CD4-positive, alpha-beta T cell treated with Interleukin-15 for 4 hours (primary cell): Measurements from ENCODE around the gene IRF1.

Source experiments
- DNase-seq: peaks from one replicate; pipeline ENCODE4 v3.0.0-alpha.2; 2020; ENCODE audit warnings: low spot score

The IRF1 gene

DNA sequence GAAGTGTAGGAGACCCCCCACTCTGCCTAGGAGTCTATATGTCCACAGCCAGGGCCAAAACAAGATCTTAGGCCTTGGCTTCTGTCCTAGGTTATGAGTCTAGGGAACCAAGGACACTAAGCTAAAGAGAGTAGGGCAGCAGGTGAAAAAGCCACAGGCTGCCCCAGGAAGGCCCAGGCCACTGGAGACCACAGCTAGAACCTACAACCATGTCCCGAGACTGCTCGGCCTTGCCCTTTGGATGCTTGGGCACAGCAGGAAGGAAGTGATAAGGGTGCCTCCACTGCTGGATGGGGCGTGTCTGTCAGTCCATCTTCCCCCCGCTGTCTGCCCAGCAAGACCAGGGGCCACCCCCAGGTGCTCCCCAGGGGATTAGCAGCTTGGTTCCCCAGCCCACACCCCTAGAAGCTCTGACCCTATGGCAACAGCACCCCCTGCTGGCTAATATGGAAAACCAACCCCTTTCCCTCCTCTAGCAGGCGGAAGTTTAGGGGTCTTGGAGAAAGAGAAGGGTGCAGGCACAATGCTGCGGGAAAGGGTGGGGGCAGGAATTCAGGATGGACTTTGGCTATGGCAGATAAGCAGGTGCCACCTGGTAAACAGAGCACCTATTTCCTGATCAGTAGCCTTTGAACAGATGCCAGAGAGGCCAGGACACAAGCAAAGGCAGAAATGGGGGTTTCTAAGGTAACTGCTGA lies 10.5 kb upstream of the IRF1 start:
- DNase-seq, result peak; percentile 81

DNA sequence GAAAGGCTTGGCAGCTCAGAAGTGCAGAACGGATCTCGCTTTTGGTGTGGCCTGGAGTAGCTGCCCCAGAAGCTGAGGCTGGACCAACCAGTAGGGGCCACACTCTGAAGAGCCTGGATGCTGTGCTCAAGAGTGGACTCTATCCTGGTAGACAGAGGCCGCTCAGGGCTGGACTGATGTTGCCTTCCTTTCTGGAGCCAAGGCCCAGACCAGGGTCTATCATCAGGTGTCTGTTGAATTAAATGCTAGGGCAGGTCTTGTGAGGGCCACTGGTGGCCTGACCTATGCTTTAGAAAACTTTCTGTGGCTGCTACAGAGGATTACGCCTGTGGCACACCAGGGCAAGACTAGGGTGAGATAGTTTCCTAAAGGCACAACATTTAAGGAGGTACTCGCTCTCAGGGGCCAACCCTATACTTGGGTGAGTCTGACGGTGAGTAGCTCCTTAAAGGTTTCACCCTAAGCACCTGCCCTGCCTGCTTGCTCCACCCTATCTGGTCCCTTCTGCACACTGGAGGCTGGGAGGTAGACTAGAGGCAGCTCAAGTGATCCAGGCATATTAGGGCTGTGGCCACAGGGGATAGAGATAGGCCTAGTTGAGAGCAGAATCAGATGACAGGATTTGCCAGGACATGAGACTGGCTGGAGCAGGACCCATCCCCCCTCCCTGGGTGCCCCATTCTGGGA lies 9.8 kb upstream of the IRF1 start:
- DNase-seq, result no peak

GRCh38 chr5:132499440-132500243 lies 9.1 kb upstream of the IRF1 start:
- DNase-seq, result no peak

DNA sequence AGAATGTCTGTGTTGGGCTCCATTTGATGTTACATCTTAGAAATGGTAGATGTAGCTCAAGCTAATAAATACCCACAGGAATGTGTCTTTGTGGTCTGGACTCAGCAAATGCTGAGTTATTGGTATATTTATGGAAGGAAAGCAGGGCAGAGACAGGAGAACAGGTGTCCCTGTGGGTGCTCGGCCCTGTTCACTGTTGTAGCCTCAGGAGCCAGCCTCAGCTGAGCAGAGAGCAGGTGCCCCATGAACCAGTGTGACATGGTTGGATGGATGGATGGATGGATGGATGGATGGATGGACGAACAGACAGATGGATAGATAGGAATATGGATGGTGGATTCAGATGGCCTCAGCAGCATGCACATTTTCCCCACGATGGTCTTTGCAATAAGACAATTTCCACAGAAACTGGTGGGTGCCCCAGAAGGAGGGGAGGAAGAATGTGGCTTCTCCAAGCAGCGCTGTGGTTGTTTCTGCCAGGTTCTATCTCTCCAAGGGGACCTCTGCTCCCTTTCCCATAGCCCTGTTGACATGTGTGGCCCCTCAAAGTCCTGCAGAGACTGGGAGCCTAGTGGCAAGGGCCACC lies 8.2 kb upstream of the IRF1 start:
- DNase-seq, result no peak

DNA sequence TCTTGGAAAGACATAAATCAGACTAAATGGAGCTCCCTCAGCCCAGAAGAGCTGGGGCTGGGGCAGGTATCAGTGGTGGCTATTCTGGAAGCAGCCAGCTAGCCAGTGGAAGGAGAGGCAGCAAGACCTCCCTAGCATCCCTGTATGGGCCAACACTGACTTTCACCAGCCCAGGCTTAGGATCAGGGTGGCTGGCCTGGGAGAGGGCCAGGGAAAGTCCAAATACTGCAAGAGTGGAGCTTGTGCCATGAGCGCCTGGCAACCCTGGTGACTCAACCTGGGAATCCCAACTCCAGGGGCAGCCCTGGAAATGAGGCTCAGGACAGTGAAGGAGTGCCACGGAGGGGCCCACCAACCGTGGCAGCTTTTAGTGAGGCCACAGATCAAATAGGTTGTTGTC lies 7.6 kb upstream of the IRF1 start:
- no peak for DNase-seq

DNA sequence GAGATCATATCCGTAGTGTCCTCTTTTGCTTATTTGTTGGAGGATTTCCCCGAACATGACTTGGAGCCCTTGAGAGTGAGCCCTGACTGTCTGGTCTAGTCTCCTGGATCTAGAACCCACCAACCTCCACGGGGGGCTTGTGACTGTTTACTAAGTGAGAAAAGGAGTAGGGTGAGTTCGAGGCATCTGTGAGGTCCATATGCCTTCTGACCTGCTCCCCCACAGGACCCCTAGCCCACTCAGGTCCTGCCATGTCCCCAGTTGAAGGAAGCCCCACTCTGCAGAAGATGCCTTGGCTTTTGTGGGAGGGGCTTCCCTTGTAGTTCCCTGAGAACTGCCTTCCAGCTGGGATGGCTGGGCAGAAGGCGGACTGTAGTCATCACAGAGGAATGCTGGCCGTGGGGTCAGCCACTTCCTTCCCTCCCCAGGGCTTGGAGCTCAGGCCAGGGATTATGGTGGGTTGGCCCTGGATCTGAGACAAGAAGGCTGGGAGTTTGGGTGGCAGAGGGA lies 7.0 kb upstream of the IRF1 start:
- DNase-seq, result no peak

DNA sequence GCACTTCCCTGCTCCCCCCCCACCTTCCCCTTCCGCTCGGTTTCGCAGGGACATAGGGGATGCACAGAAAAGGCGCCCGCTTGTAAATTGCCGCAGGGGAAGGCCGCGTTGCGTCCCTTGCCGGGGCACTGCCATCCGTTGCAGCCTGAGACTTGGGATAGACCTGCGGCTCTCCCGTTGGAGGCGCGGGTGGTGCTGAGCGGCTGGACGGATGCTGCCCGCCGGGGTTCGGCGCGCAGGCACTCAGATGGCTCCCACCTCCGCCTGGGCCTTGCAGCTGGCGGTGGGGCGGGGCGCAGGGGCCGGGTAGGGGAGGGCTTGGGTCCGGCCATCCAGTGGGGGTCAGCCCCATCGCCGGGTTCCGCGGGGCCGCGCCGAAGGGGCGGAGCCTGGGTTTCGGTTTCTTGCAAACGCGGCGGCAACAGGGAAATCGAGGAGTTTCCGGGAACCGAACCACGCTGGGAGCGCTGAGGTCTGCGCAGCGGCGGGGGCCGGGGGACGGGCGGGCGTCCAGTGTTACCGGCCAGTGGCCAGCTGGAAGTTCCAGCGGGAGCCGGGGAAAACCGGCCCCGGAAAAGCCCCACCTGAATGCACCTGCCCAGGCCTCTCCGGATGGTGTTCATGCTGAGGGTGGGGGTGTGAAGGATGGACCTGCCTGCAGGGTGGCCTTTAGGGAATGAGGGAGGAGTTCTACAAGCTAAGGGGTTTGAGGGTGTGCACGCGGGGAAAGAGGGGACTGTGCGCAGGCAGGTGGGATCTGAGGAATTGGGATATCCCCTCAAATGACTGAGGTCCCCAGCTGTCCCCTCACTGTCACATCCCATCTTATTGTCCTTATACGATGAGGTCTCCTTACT lies 6.3 kb upstream of the IRF1 start:
- DNase-seq, result peak; percentile 63

DNA sequence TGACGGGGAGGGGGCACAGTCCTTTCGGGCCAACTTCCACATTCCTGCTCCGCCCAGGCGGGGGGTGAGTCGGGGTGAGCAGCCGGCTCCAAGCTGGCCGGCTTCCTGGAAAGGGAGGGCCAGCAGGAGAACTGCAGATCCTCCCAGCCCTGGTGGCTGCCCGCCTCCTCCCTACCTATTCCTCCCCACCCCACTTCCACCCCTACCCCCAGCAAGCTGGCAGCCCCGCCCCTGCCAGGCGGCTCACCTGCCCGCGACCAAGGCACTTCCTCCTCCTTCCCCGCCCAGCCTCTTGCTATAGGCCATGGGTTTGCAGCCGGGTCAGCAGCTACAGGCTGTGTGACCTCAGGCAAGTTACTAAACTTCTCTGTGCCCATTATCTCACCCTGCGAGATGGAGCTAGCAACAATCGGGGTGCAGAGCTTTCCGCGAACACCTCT lies 5.6 kb upstream of the IRF1 start:
- peak; percentile 92 for DNase-seq

GRCh38 chr5:132495667-132496190 lies 5.2 kb upstream of the IRF1 start:
- peak; percentile 60 for DNase-seq

- no peak for DNase-seq
Observed at GRCh38 chr5:132493821-132494220, 3.2 kb upstream of the IRF1 start.

- DNase-seq, result no peak
Observed at GRCh38 chr5:132493241-132493640, 2.7 kb upstream of the IRF1 start.

- no peak for DNase-seq
Observed at GRCh38 chr5:132492386-132493125, 2.0 kb upstream of the IRF1 start.

- no peak for DNase-seq
Observed at GRCh38 chr5:132491368-132492364, 1.1 kb upstream of the IRF1 start.

- no peak for DNase-seq
Observed at GRCh38 chr5:132489871-132490483, 596 bp downstream of the IRF1 start.

DNA sequence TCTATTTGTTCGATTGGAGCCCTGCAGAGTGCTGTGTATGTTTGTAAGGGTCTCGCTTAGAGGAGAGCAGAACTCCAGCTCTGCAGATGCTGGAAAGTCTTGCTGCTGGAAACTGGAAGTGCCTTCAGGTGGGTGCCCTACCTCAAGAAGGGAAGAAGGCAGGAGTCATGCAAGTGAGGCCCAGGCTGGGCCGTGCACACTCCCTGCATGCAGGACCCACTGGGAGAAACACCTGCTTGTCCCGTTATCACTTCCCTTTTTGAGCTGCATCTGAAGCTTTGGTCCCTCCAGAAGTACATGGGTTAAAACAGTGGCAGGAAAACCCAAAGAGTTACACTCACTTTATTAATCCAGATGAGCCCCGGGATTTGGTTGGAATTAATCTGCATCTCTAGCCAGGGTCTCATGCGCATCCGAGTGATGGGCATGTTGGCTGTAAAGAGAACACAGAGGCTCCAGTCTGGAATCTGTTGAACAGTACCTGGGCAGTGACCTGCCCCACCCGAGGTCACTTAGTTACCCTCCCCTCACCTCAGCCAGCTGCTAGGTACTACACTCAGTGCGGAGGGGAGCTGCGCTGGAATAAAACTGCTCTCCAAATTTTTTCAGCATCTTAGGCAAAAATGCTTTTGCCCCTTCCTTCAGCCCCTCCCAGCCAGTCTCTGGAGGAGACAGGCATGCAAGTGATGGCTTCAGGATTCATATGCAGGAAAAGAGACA lies 1.4 kb downstream of the IRF1 start:
- no peak for DNase-seq

DNA sequence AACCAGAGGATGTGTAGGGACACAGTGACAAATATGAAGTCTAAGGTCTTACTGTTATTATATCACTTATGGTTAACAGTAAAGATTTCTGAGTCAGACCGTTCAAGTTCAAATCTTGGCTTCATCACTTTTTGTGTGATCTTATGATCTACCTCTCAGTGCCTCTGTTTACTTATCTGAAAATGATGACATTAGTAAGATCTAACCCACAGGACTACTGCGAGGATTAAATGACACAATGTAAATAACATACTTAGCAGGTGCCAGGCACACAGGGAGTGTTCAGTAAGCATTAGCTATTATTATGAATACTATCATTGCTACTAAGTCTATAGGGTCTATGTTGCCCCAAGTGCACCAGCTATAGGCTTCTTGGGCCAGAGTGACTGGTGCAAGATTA lies 2.0 kb downstream of the IRF1 start:
- no peak for DNase-seq

DNA sequence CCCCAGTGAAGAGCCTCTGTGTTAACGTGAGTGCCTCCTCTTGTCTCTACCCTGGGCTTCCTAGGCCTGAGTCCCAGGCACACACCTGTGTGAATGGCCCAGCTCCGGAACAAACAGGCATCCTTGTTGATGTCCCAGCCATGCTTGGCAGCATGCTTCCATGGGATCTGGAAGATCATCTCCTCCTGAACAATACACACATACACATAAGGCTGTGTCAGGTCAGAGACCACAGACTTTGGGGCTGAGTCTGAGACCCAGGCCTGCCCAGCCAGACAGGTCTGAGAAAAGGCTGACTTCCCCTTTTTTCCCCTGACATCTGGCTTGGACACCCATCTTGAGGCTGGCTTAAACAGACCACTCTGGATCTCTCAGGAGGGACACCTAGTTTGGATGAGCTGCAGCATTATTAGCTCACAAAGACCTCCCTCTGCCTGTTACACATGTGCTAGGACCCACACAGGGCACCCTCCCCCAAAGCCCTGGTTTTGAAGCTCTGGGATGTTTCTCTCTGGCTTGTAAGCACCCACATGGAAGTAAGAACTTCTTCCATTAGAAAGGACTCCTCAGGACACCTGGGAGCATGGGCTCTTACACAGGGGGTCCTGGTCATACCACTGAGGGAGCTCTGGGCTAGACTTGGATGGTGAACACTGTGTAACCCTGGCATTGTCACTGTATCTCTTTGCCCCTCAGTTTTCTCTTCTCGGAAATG lies 2.6 kb downstream of the IRF1 start:
- no peak for DNase-seq

DNA sequence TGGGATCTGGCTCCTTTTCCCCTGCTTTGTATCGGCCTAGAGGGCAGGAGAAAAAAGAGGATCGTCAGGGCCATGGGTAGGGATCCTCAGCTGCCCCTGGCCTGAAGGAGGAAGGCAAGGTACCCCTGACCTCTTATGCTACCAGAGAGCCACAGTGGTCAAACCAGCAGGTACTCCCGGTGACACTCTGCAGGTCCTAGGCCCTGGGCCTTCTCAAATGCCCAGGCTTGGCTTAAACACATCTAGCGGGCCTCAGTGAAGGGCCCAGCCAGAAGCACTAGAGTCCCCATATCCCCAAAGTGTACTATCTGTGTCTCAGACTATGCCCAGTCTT lies 3.5 kb downstream of the IRF1 start:
- no peak for DNase-seq
